CD4-positive, alpha-beta T cell treated with Interferon alpha-2 for 1 hour (primary cell): ENCODE data around the gene HOXC6.
A peak's percentile ranks its signal among the peaks of the same experiment; 100 is the strongest.

ENCODE experiments used
- DNase-seq, 2 donors: peaks; one replicate each; pipeline ENCODE4 v3.0.0-alpha.2; 2020 to 2022

HOXC6 gene

GRCh38 chr12:54044425-54045103, 16.3 kb downstream of the HOXC6 start:
- no peak for DNase-seq

GRCh38 chr12:54045401-54045800, 17.2 kb downstream of the HOXC6 start:
- DNase-seq, result no peak

DNA sequence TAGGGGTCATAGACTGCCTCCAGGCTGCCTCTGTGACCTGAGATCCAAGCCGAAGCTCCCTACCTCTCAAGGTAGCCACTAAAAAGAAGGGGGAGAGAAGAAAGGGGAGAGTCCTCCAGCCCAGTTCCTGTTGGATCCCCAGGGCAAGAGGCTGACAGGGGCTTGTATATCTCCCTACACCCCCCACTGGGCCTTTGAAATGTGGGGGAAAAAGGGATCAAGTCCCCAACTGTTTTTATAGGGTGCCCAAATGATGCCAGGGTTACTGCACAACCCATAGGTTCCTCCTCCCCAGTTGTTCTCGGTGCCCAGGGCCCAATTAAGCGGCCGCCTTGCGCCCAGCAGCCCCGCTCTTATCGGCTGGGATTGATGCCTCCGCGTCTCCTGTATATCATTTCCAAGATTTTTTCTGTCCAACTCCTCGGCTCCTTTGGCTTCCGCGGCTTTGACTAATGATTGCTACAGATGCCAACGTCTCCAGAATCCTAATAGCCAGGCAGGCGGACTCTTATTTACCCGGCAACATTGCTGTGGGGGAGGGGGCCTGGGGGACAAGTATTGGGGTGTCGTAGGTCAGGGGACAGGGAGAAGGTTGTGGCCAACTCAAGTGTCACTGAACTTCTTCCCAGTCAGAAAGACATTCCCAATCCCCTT, 17.8 kb downstream of the HOXC6 start:
- no peak for DNase-seq

DNA sequence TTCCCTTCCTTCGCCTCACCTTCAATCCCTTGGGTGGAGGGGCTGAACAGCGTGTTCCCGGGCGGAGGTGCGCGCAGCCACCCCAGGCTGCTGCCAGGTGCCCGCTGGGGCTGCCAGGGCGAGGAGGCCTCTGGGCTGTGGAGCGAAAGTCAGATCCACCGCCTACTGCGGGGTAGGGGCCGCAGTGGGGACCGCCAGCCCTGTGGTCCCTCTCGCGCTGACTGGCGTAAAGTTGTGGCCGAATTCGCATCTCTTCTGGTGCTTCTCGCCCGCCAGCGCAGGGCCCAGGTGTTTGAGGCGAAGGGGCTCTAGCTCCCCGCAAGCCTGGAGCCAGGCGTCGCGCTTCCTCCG, 18.5 kb downstream of the HOXC6 start:
- DNase-seq, result no peak

- no peak for DNase-seq
These were observed 19.1 kb downstream of the HOXC6 start for GRCh38 chr12:54047160-54047963.

DNA sequence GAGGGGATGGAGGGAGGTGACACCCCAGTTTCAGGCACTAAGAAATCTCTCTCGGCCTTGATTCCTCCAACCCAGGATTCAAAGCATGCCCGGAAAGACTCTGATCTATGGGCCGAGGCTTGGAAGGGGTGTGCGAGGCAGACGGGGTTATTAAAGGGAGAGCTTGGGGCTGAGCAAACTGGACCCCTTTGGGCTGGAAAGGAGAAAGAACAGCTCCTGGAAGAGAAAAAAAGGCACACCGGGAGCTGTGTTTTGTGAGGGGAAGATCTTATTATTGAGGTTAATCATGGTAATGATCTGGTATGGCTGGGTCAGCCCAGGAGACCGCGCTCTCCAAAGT, 19.7 kb downstream of the HOXC6 start:
- no peak for DNase-seq

GRCh38 chr12:54048406-54049093, 20.3 kb downstream of the HOXC6 start:
- DNase-seq, result no peak

GRCh38 chr12:54049108-54049507, 20.9 kb downstream of the HOXC6 start:
- no peak for DNase-seq

- no peak for DNase-seq
These were observed 22.2 kb downstream of the HOXC6 start for GRCh38 chr12:54050482-54050810.

- DNase-seq, result no peak
These were observed 23.0 kb downstream of the HOXC6 start for GRCh38 chr12:54051026-54051842.

DNA sequence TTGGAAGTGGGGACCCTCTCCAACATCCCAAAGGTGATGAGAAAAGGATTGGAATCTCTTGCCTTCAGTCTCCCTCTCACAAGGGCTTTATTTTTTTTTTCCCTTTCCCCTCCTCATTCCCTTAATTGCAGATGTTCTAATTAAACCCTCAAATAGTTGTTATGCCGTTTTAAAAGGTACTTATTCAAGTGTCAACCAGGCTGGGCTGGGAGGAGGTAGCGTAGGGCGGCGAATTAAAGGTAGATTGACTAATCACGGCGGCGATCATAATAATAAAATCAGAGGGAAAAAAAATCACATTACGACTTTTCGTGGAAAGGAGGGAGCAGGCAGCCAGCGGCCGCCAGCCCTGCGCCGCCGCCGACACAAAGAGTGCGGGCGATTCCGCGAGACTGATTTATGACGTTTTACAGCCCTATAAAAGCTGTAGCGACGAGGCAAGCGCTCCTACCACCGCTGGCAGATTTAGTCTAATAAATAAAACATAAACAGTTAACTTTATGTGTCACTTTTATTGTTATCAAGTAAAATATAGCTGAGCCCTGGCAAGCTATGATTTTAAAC, 23.7 kb downstream of the HOXC6 start:
- DNase-seq, result no peak

DNA sequence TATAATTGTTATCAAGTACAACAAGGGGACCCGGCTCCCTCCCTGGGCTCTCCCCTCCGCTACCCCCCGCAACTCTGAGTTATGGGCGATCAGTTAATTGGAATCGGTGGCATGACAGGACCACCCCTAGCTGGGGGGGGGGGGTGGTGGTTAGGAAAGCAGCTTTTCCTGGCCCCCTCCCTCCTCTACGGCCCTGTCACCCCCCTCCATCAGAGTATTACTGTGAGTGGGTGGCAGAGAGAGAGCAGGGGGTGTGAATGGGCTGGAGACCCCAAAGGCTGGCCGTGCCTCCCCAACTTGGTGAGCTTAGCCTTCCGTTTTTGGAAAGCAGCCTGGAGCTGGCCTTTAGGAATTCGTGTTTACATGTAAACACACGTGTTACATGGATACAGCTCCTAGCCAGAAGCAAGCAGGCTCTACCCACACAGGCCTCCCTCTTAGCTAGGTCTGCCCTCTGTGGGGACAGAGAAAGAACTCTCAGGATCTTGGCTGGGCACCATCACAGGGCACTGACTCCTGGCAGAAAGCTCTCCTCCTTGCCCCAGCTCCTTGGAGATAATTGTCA, 24.3 kb downstream of the HOXC6 start:
- no peak for DNase-seq

GRCh38 chr12:54053003-54053750, 24.9 kb downstream of the HOXC6 start:
- peak; percentile 37 to 50 for DNase-seq

DNA sequence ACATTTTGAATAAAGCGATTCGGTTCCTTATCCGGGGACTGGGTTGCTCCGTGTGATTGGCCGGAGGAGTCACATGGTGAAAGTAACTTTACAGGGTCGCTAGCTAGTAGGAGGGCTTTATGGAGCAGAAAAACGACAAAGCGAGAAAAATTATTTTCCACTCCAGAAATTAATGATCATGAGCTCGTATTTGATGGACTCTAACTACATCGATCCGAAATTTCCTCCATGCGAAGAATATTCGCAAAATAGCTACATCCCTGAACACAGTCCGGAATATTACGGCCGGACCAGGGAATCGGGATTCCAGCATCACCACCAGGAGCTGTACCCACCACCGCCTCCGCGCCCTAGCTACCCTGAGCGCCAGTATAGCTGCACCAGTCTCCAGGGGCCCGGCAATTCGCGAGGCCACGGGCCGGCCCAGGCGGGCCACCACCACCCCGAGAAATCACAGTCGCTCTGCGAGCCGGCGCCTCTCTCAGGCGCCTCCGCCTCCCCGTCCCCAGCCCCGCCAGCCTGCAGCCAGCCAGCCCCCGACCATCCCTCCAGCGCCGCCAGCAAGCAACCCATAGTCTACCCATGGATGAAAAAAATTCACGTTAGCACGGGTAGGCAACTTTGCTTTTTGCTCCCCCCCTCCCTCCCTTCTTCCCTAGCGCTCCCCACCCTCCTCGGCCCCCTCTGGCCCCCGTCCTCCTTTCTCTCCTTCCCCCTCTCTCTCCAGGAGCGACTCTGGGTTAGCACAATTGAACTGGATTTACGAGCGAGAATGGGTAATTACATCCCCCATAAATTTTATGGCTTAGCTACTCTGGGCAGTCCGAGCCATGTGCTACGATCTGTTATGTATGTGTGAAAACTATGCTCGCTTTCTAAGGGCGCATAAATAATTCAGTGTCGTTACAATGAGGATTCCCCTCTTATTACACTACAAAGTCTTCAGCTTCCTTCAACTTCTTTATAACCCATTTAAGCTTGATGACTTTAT, 25.8 kb downstream of the HOXC6 start, which contains the start of gene HOXC4:
TSS of gene HOXC4 (plus strand) at position 85 of the 991 bp plus-strand sequence. CDS start at position 173, 88 bp downstream.
- peak; percentile 33 to 51 for DNase-seq

DNA sequence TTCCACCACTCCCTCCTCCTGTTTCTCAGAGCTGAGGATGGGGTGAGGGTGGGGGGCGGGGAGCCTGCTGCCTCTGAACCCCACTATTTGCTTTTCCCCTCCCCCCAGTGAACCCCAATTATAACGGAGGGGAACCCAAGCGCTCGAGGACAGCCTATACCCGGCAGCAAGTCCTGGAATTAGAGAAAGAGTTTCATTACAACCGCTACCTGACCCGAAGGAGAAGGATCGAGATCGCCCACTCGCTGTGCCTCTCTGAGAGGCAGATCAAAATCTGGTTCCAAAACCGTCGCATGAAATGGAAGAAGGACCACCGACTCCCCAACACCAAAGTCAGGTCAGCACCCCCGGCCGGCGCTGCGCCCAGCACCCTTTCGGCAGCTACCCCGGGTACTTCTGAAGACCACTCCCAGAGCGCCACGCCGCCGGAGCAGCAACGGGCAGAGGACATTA, 26.5 kb downstream of the HOXC6 start:
- no peak for DNase-seq

- DNase-seq, result no peak
These were observed 27.3 kb downstream of the HOXC6 start for GRCh38 chr12:54055552-54055951.

GRCh38 chr12:54056110-54056509, 27.9 kb downstream of the HOXC6 start:
- DNase-seq, result no peak

GRCh38 chr12:54058128-54058768, 30.0 kb downstream of the HOXC6 start:
- DNase-seq, result no peak

- no peak for DNase-seq
These were observed 31.4 kb downstream of the HOXC6 start for GRCh38 chr12:54059668-54060067.
